NCI-H1105 treated with DMSO at 0.1 percent for 48 hours (cell line): ENCODE data around the gene CSF1R.

Experiments used
- DNase-seq: peaks from one replicate; lab custom pipeline; 2025; lab: John Stamatoyannopoulos, UW

CSF1R gene

DNA sequence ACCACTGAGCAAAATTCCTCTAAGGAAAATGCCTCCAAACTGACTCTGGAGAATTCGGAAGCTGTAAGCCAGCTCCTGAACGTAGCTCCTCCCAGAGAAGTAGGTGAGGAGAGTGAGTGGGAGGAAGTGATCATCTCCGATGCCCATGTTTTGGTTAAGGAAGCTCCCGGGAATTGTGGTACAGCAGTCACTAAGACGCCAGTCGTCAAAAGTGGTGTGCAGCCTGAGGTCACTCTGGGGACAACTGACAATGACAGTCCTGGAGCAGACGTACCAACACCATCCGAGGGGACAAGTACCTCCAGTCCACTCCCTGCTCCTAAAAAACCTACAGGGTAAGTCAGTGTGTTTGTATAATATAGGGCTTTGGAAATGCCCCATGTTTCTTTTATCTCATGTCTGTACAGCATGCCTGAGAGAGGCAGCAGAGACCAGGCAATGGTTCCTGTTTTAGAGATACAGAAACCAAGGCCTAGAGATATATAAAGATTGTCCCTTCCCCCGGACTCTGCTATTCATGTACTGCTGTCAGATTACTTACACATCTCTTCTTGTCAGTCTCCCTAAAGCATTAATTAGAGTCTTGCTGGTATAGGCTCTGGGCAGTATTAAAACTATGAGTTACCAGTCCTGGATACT is 61.9 kb downstream of the CSF1R start:
- DNase-seq: no peak

DNA sequence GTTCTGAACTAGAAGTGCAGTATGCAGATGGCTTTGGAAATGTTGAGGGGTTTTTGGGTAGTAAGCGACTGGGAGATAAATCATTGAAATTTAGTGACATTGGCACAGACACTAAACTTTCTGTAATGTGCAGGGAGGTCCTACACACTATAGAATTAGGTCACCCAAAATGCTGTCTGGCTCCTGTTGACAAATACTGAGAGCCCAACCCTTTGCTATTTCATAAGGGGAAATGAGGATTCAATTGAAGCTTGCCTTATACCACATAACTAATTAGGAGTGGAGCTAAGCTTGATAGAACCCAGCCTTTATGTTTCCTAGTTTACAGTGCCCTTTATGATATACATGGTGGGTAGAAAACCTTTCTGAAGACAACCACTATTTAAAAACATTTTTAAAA is 63.2 kb downstream of the CSF1R start:
- no peak for DNase-seq

DNA sequence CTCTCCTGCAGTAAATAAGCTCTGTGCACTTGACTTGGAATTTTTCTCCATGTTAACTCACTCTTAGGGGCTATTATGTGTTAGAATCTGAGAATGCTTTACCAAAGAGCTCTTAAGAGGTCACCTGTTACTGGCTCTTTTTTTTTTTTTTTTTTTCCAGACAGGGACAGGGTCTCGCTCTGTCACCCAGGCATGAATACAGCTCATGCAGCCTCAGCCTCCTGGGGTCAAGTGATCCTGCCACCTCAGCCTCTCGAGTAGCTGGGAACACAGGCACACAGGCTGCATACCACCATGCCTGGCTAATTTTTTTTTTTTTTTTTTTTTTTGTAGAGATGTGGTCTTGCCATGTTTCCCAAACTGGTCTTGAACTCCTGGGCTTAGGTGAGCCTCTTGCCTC is 63.7 kb downstream of the CSF1R start:
- DNase-seq: no peak

GRCh38 chr5:150022158-150022531 is 64.2 kb downstream of the CSF1R start:
- no peak for DNase-seq

- no peak for DNase-seq
These were observed 64.7 kb downstream of the CSF1R start for GRCh38 chr5:150021491-150022157.

- no peak for DNase-seq
These were observed 66.1 kb downstream of the CSF1R start for GRCh38 chr5:150020249-150020648.

DNA sequence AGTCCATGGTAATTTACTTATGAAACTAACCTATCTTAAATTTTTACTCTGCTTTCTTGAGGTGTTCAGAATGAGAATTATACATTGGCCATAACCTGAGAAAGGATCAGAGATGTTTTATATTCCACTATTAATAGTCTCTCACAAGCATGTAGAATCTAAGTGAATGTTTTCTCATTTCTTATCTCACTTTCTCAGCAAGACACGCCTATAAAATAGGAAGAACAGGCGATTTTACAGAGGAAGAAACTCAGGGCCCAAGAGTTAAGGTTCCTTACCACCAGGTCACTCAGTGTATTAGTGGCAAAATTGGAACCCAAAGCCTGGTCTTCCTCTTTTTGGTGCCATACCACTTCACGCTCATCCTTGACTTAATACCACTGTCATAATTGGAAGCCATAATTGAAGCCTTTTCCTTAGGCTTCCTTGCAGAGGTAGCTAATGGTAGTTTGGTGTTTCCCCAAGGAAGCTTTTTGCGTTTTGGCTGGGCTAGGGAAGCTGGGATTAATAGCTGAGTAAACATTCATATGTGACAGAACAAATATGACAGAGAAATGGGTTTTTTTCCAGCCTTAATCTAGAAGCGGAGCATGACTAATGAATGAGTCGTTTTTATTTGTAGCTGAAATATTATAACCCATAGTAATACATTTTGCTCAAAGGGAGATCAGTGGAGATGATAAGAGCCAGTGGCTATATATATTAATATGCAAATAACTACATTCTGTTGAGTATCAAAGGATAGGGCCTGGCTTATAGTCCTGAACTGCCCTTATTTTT is 68.9 kb downstream of the CSF1R start:
- no peak for DNase-seq

DNA sequence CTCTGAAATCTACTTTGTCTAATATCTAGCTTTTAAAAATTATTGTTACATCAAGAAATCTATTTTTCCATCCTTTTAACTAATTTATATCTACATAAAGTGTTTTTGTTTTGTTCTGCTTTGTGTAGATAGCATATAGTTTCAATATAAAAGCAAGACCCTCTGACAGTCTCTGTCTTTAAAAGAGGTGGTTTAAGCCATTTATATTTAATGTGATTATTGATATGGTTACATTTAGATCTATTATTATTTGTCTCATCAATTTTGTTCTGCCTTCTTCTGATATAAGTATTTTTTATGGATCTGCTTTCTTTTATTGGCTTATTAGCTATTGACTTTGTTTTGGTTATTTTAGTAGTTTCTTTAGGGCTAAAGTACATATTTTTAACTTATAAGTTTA is 69.8 kb downstream of the CSF1R start:
- DNase-seq: no peak

GRCh38 chr5:150015415-150015814 is 70.9 kb downstream of the CSF1R start:
- no peak for DNase-seq

GRCh38 chr5:150014456-150014855 is 71.9 kb downstream of the CSF1R start:
- no peak for DNase-seq

DNA sequence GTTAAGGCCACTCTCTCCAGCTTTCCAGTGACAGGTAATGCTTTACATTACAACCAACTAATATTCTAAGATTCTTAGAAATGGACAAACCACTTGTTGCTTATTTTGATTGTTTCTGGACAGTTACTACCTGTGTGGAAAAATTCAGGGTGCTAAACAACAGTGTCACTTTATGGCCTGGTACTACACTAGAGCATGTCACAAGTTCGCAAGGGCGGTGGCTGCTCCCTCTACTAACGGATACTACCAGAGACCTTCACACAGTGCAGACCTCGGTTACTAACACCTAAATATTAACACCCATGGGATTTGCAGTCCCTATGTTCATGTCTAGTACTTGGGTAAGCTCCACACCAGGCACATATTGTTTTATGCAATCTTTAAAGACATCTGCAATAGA is 72.4 kb downstream of the CSF1R start:
- no peak for DNase-seq

DNA sequence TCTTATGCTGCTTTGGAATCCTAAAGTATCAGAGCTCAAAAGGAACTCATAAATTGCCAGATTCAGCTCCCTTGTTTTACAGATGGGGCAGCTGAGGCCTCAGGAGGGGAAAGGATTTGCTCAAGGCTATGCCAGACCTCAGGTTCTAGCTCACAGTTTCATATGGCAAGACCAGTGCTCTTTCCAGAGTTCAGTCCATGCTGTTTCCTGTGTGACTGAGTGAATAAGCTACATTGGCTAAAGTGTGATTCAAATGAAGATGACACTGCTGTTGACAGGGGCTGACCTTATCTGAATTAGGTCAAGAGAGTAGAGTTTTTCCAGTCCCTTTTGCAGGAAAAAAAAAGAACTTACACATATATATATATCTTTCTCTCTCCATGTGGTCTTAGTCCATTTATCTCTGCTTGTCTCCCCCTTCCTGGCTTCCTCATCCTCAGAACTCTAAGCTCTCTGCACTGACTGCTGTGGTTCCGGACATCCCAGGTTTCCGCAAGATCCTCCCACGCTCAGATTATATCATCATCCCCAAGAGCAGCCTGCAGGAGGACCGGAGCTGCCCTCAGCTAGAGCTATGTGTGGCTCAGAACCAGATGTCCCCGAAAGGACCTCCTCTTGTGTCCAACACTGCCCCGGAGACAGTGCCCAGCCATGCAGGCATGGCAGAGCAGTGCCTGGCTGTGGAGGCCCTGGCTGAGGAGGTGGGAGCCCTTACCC is 76.5 kb downstream of the CSF1R start:
- no peak for DNase-seq

DNA sequence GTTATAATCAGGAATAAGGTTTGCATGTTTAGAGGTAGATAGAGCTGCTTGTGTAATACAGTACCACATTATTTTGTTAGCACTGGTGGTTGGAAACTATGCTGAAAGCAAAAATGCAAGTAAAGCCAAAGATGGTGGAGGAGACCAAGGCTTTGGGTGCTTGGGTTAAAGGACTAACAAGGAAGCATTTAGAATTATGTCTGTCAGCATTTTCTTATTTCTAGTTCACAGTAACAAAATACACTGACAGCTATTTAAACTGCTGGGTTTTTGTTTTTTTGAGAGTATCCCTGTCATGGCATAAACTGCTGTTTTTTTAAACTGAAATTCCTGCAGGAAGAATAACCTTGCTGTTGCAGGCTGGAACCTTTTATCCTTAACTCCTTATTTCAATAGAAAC is 79.3 kb downstream of the CSF1R start:
- no peak for DNase-seq

GRCh38 chr5:150006318-150006717 is 80.0 kb downstream of the CSF1R start:
- DNase-seq: no peak
